Renal cortex interstitium (tissue), 11 donors: ENCODE measurements around the gene KCNQ1. TPM values are rescaled to one million over a fixed set of nuclear protein-coding genes. Genes with fewer than 3 reads are reported as not detected.

Source experiments
- DNase-seq, 11 donors: peaks; one replicate each; pipeline ENCODE4 v3.0.0-alpha.2; 2013; ENCODE audit warnings: low read depth in 9 of 11, low spot score in 4 of 11; ENCODE audit errors: extremely low read depth in 1 of 11
- polyA plus RNA-seq, 3 donors: library from polyadenylated mRNA; unstranded; fragments of 120-200 nt; gene quantifications; one replicate each; pipeline ENCODE4 v1.2.1, GENCODE V29; 2013; ENCODE audit not compliant: insufficient read length in 3 of 3

Gene KCNQ1
- polyA plus RNA-seq, 3 donors: 9.2 to 13.2 (median 10.6) TPM

- no peak for DNase-seq
Observed at GRCh38 chr11:2513441-2513840, 68.6 kb downstream of the KCNQ1 start.

DNA sequence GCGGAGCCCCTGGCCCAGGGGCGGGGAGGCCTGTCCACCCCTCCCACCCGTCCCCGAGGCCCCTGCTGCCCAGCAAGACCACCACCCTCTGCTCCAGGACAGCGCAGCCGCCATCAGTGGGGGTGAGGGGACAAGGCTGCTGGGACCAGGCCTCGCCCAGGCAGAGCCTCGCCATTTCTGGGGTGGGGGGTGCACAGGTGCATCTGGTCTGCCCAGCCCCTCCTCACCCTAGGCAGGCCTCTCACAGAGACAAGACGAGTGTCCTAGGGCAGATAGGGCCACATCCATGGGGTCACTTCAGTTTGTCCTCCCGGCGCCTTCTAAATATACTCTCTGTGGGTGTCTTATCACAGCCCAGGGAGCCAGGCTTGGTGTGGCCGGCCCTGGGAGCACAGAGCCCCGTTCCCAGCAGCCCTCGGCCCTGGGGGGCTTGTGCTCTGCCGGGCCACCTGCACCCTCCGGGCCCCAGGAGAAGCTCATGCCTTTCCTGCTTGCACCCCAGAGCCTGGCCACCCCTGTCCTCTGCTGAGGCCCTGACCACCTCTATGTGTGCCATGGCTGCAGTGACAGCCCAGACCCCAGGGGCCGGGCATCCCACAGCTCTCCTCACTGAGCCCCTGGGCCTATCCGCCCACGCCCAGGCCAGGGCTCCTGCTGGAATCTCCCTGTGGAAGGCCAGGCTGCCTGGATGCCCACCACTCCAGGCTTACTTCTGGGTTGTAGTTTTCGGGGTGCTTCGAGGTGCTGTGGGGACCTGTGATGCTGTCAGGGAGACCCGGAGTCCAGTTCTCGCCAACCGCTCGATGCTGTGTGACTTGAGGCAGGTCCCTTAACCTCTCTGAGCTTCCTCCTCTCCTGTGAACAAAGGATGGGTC is 70.8 kb downstream of the KCNQ1 start:
- no peak for DNase-seq

DNA sequence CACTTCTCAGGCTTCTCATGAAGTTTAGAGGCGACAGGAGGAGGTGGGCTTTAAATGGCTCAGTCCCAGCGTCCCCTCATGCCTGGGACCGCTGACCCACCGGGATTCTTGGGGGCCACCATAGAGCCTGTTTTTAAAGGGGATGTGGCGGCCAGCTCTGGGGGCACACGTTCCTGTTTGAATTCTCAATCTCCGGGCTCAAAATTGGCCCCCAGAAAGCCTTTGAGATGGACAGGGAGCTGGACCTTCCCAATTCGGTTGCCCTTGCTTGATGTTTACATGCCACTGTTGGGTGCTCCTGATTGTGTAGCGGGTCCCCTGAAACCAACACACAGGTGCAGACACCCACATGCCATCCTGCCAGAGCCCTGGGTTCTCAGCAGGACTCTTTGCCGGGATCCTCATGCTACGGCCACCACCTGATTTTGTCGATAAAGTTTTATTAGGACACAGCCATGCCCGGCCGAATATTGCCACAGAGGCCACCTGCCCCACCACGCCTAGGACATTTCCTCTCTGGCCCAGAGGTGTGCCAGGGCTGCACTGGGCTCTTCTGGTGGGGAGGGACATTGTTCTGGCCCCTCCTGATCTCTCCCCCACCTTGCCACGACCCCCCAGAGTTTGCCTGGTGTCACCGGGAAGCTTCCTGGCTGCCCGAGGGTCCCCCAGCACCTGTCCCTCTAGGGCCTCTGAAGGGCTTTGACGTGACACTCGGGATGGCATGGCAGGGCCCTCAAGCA is 71.6 kb downstream of the KCNQ1 start:
- no peak for DNase-seq

DNA sequence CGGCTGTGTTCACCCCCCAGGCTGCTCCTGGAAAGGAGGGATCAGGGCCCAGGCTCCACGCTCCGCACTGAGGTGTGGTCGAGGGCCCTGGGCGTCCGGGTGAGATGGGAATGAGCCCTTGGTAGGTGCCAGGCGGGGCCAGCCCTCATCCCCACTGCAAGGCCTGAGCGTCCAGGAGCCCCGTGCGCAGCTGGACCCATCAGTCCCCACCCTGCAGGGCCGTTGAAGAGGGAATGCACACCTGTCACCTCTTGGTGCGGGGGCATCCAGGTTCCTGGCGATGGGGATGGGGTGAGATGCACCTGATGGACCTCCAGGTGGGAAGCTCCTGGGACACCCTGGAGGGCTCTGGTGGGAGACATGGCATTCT is 72.2 kb downstream of the KCNQ1 start:
- DNase-seq: no peak

GRCh38 chr11:2517386-2518064 is 72.7 kb downstream of the KCNQ1 start:
- no peak for DNase-seq

DNA sequence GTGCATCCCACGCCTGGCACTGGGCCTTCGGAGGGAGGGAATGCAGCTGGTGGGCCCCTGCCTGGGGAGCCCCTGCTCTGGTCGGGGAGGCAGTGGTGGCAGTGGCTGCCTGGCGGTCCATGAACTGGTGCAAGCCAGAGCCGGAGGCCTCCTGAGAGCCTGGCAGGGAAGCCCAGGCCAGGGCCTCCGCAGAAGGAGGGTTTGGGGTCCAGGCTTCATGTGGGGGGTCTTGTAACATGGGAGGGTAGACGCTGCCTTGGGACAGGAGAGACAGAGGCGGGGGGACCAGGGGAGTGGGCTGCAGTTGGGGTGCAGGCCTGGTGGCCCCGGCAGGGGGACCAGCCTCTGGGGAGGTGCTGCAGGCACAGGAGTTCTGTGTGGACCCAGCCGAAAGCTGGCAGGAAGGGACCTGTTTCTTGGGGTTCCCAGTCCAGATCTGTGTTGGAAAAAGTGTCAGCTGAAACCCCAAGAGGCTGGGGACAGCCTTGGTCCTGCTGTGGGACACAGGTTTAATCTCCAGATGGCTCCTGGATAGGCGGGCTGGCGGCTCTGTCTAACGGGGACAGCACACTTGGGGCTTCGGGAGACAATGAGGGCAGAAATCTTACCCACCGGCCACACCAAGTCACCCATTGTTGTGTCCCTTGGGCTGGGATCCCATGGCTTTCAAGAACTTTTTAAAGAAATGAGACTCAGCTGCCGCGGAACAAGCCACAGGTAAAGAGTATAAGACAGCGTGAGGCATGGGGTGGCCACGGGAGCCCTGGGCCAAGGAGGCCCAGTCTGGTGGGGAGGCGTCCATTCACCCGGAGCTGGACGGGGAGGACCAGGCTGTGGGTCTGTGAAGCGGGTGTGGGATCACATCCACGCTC is 73.5 kb downstream of the KCNQ1 start:
- no peak for DNase-seq

DNA sequence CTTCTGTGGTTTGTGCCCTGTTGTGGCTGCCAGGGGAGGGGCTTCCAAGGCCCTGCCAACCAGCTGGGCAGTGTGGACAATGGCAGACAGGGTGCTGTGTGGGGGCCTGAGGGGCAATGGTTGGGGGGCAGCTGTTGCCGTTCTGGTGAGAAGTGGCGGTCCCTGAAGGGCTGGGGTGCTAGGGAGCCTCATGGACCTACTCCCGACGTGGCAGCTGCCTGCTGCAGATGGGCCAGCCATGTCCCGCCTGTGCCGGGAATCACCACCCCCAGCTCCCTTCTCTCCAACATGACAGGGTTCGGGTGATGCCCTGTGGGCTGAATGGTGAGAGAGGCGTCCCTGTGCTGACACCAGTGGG is 74.2 kb downstream of the KCNQ1 start:
- no peak for DNase-seq

DNA sequence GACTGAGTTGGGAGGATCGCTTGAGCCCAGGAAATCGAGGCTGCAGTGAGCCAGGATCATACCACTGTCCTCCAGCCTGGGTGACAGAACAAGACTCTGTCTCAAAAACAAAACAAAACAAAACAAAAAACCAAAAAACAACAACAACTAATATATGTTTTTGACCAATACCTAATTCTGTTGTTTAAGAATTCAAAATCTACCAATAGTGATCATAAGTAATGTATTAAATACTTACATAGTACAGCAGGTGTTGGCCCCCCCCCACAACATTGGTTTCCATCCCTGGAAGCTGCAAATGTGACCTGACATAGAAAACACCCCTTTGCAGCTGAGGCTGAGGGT is 74.7 kb downstream of the KCNQ1 start:
- DNase-seq: no peak

DNA sequence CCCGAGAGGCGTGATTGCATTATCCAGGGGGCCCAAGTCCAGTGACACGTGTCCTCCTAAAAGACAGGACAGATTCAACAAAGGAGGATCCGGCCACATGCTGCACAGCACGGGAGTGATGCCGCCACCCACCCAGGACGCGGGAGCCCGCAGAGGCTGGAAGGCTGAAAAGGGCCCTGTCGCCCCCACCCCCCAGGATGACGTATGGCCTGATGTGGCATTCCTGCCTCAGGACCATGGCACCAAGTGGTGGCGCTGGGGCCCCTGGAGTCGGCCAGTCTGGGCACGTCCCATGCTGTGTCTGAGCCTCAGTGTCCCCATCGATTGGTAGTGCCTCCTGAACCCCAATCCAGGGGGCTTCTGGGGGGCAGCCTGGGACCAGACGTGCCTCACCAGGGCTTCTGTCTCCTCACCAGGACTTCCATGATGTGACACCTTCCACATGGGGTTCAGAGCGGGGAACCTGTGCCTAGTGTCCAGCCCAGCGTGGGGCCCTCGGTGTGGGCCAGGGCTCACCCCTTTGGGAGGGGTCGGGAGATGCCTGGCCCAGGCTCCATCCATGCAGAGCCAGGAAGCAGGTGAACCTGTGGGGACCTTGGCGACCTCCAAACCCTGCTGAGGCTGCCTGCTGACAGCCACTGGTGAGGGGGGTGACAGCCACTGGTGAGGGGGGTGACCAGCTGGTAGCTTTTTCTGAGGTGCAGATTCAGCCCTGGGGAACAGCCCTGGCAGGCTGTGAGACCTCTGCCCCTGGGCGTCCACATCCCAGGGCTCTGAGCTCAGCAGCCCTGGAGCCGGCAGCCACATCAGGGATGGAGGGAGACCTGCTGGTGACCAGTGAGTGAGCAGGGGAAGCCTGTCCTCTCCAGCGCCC is 75.3 kb downstream of the KCNQ1 start:
- DNase-seq: no peak

DNA sequence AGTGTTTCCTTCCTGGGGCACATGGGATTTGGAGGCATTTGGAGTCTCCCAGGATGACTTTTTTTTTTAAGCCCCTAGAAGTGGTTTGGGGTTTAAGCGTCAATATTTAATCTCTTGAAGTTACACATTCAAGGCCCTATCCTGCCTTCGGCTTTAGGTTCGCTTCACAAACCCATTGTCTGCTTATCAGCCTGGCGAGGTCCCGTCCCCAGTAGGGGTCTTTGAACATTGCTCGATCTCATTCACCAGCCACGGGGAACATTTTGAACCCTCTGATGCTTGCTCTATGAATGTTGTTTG is 75.9 kb downstream of the KCNQ1 start:
- no peak for DNase-seq

DNA sequence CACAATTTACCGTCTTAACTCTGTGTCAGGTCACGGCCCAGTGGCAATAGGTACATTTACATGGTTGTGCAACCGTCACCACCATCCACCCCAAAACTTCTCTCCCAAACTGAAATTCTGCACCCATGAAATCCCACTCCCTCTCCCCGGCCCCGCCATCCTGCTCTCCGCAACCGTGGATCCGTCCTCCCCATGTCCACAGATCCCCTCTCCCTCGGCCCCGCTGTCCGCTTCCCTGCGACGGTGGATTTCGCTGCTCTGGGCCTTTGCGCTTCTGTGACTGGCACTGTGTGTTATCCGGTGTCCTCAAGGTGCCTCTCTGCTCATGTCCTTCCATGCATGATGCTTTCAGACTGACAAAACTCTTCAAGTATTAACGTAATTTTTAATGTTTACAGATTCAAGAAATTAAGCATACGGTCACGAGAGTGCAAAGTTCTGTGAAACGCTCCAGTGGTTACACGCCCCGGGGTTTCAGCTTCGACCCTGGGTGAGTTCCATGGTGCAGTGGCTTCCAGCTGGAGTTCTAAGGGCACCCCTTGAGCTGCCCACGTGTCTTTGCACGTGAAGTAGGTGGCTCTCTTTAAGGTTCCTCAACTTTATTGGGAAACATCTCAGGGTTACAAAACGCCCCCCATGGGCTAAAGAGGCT is 76.4 kb downstream of the KCNQ1 start:
- DNase-seq: no peak

DNA sequence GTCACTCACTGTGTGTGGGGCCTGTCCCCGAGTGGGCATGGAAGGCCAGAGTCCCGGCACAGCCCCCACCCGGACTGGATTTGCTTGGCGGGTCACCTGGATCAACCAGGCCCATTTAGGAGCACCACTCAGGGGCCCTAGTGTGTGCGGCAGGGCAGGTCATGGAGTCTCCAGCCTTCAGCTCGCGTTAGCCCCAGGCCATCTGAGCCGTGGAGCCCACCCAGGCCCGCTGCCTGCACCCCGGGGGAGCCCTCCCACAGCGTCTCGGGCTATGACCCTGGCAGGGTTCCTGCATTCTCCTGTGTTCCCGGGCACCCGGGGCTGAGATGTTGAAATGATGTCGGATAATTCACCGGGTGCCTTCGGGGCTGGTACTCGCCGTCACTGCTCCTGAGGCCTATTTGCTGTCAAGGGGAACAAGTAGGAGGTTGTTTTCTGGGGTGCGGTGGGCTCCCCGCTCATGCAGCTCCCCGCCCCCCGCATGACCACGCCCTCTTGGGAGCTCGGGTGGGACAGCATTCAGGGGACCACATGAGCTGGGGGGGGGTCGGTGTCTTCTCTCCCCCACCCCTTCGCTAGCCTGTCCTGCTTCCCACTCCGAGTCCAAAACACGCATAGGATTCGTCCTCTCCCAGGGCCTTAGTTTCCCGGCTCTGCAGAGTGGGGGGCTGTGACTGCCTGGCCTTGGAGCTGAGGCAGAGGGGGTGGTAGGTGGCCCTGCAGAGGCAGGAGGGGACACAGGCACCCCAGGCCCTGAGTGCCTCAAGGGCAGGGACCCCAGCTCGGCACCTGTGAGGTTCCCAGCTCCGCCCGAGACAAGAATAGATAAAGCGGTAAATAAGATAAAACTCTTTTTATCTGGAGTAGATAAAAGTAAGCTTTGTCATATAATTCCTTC is 77.2 kb downstream of the KCNQ1 start:
- DNase-seq: no peak

GRCh38 chr11:2522631-2523255 is 77.9 kb downstream of the KCNQ1 start:
- no peak for DNase-seq

GRCh38 chr11:2523821-2524391 is 79.1 kb downstream of the KCNQ1 start:
- DNase-seq: no peak

DNA sequence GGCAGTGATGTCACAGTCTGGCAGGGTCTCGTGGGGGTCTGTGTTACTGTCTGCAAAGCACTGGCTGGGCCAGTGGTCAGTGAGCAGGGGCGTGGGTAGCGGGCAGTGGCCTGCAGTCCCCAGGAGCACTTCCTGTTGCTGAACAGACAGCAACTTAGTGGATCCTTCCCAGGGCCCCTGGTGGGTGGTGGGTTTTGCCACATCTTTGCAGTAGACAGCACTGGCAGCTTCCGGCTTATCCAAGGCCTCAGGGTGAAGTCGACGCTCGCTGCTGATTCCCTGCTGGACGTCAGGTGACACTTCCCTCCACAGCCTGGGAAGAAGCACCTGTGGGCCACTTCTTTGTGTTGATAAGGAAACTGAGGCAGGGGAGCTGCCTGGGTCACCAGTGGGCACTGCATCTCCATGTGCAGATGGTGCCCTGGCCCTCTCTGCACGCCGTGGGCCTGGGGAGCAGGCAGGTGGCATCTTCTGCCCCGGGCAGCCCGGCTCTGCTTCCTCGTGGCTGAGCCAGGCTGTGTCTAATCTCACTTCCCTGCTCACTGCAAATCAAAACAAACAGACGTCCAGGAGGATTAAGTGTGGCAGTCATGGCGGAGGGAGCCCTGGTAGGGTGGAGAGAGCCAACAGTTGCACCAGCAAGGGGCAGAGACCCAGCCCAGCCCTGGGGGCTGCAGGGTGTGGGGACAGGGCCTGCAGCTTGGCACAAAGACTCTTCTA is 79.8 kb downstream of the KCNQ1 start:
- no peak for DNase-seq
